K562 treated with DMSO at 1 percent for 48 hours (cell line): ENCODE results near the gene PDCD1LG2. TPM values are rescaled to one million over a fixed set of nuclear protein-coding genes. Genes with fewer than 3 reads are reported as not detected.

Source experiments
- total RNA-seq: library from RNA; unstranded; fragments of 300-600 nt; gene quantifications from 2 replicates; pipeline ENCODE4 v1.2.3, GENCODE V29; 2022; ENCODE audit warnings: low replicate concordance; ENCODE audit errors: extremely low read depth

The PDCD1LG2 gene
- not detected in 2 replicates for total RNA-seq

DNA sequence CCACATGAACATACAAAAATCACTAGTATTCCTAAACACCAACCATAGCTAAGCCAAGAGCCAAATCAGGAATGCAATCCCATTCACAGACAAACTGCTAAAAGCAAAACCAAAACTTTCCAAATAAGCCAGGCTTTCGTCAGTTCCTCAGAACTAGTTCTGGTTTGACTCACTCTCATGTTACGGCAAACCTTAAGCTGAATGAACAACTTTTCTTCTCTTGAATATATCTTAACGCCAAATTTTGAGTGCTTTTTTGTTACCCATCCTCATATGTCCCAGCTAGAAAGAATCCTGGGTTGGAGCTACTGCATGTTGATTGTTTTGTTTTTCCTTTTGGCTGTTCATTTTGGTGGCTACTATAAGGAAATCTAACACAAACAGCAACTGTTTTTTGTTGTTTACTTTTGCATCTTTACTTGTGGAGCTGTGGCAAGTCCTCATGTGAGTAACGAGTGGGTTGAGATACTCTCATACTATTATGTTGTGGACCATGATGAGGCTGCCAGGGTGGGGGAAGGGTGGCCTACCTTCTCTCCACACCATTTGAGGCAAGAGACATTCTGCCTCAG, at the start of gene PDCD1LG2:
PDCD1LG2 (plus strand) TSS at position 172 of the 572 bp plus-strand sequence. CDS start 12,016 bp downstream, outside the sequence.

Other genes with a start within 250 kb of the PDCD1LG2 start
- gene RLN2, start 205.8 kb upstream of the PDCD1LG2 start, total RNA-seq = not detected in 2 replicates
- not detected in 2 replicates for gene RLN1, start 170.7 kb upstream of the PDCD1LG2 start, total RNA-seq
- not detected in 2 replicates for gene PLGRKT, start 72.6 kb upstream of the PDCD1LG2 start, total RNA-seq
- gene CD274, start 60.0 kb upstream of the PDCD1LG2 start, total RNA-seq = not detected in 2 replicates
- gene RIC1, start 118.6 kb downstream of the PDCD1LG2 start, total RNA-seq = not detected in 2 replicates